CD14-positive monocyte (primary cell): ENCODE results near the gene NOB1. TPM values are rescaled to one million over a fixed set of nuclear protein-coding genes. Genes with fewer than 3 reads are reported as not detected.

Experiments used
- DNase-seq, 3 donors: peaks; one replicate each; pipeline ENCODE4 v3.0.0-alpha.2; 2011 to 2022
- H2AFZ ChIP-seq: 2 replicates; pipeline ENCODE4 v1.6.0; 2012; ENCODE audit warnings: mild to moderate bottlenecking, low read depth, low read length, inconsistent platforms; ENCODE audit not compliant: insufficient read depth, poor library complexity, severe bottlenecking
- H3K27ac ChIP-seq, 2 donors: 1 replicate in 1 of 2; 2 replicates in 1 of 2; pipeline ENCODE4 v1.5.1; 2012 to 2013; ENCODE audit warnings: low read length in 2 of 2, control low read depth in 1 of 2, inconsistent platforms in 1 of 2, low read depth in 1 of 2, mild to moderate bottlenecking in 1 of 2
- H3K27me3 ChIP-seq, 2 donors: one replicate each; pipeline versions ENCODE4 v1.6.0 to v1.6.1; 2011 to 2013; ENCODE audit warnings: low read length in 2 of 2; ENCODE audit not compliant: control insufficient read depth in 2 of 2, insufficient read depth in 2 of 2
- H3K36me3 ChIP-seq, 2 donors: replicated peaks in 1 of 2; 1 replicate in 1 of 2; 2 replicates in 1 of 2; pipeline versions ENCODE4 v1.5.1 to v1.6.1; 2012 to 2013; ENCODE audit warnings: low read length in 2 of 2, control low read depth in 1 of 2, inconsistent platforms in 1 of 2, mild to moderate bottlenecking in 1 of 2; ENCODE audit not compliant: insufficient read depth in 2 of 2, control insufficient read depth in 1 of 2
- H3K4me1 ChIP-seq, 2 donors: 1 replicate in 1 of 2; 2 replicates in 1 of 2; pipeline versions ENCODE4 v1.5.1 to v1.6.1; 2012 to 2013; ENCODE audit warnings: low read length in 2 of 2, control low read depth in 1 of 2, inconsistent platforms in 1 of 2, mild to moderate bottlenecking in 1 of 2, moderate library complexity in 1 of 2; ENCODE audit not compliant: insufficient read depth in 2 of 2, control insufficient read depth in 1 of 2
- H3K4me2 ChIP-seq: replicated peaks from 2 replicates; pipeline ENCODE3; 2012; ENCODE audit warnings: low read length, moderate library complexity, mild to moderate bottlenecking; ENCODE audit not compliant: poor library complexity, severe bottlenecking; ENCODE audit errors: extremely low read depth
- H3K4me3 ChIP-seq, 3 experiments: fragments of 200-600 bp in 1 of 3; sonication (generic) in 1 of 3; replicated peaks in 1 of 3; 1 replicate in 2 of 3; 2 replicates in 1 of 3; pipeline ENCODE4 v1.5.1; 2011 to 2013; ENCODE audit warnings: low read length in 3 of 3, mild to moderate bottlenecking in 3 of 3, control low read depth in 2 of 3, low read depth in 2 of 3, inconsistent platforms in 1 of 3, moderate library complexity in 1 of 3
- H3K79me2 ChIP-seq: 2 replicates; pipeline ENCODE4 v1.6.0; 2012; ENCODE audit warnings: mild to moderate bottlenecking, control low read depth, inconsistent platforms, low read length, moderate library complexity; ENCODE audit not compliant: insufficient read depth
- H3K9ac ChIP-seq: 2 replicates; pipeline ENCODE4 v1.6.0; 2017; ENCODE audit warnings: low read length, mild to moderate bottlenecking; ENCODE audit not compliant: insufficient read depth, poor library complexity, severe bottlenecking
- H3K9me3 ChIP-seq, 2 donors: replicated peaks in 1 of 2; 1 replicate in 1 of 2; 2 replicates in 1 of 2; pipeline versions ENCODE4 v1.5.1 to v1.6.1; 2012 to 2013; ENCODE audit warnings: low read length in 2 of 2, control low read depth in 1 of 2; ENCODE audit not compliant: control insufficient read depth in 1 of 2, insufficient read depth in 1 of 2
- H4K20me1 ChIP-seq: 2 replicates; pipeline ENCODE4 v1.6.0; 2012; ENCODE audit warnings: mild to moderate bottlenecking, low read length, control low read depth, moderate library complexity; ENCODE audit not compliant: insufficient read depth
- H3K27ac Mint-ChIP-seq, 7 donors: one replicate each; pipeline ENCODE4 v1.8.0; 2020; ENCODE audit warnings: mild to moderate bottlenecking in 7 of 7, mixed read lengths in 7 of 7, moderate library complexity in 6 of 7, inconsistent platforms in 2 of 7
- H3K27me3 Mint-ChIP-seq, 3 donors: one replicate each; pipeline ENCODE4 v1.8.0; 2021 to 2022; ENCODE audit warnings: low read depth in 3 of 3, mild to moderate bottlenecking in 3 of 3, mixed read lengths in 3 of 3, moderate library complexity in 3 of 3, inconsistent platforms in 1 of 3
- H3K36me3 Mint-ChIP-seq, 2 donors: one replicate each; pipeline ENCODE4 v1.8.0; 2020; ENCODE audit warnings: mixed read lengths in 2 of 2, inconsistent platforms in 1 of 2, mild to moderate bottlenecking in 1 of 2
- H3K4me1 Mint-ChIP-seq: one replicate; pipeline ENCODE4 v1.8.0; 2020; ENCODE audit warnings: mild to moderate bottlenecking, mixed read lengths
- H3K4me3 Mint-ChIP-seq, 2 donors: one replicate each; pipeline ENCODE4 v1.8.0; 2020; ENCODE audit warnings: mild to moderate bottlenecking in 2 of 2, mixed read lengths in 2 of 2, moderate library complexity in 1 of 2
- H3K9me3 Mint-ChIP-seq, 7 donors: one replicate each; pipeline ENCODE4 v1.8.0; 2020 to 2022; ENCODE audit warnings: mixed read lengths in 7 of 7, mild to moderate bottlenecking in 6 of 7, moderate library complexity in 6 of 7, inconsistent platforms in 2 of 7
- WGBS: methylation state at CpG from one replicate; pipeline ENCODE4 v1.1.5; 2013; ENCODE audit warnings: missing lambda C conversion rate; ENCODE audit not compliant: insufficient coverage; 5-methylcytosine and 5-hydroxymethylcytosine counted together
- intact Hi-C, 2 donors: fragments of 100-400 bp; cut with micrococcal nuclease; formaldehyde crosslinking; loops; one replicate each; pipeline versions ENCODE4 v1.15.0 to v1.15.1; 2023
- polyA plus RNA-seq, 3 donors: library from polyadenylated mRNA; depleted of rRNA in 1 of 3; unstranded in 2 of 3; stranded (reverse) in 1 of 3; fragments of 300-500 nt in 2 of 3; fragments of >200 nt in 1 of 3; fragmentation: Illumina TruSeq in 2 of 3; gene quantifications; 1 replicate in 2 of 3; 2 replicates in 1 of 3; pipeline ENCODE4 v1.2.3, GENCODE V29; 2012 to 2021
- TF ChIP-seq, protein P1 (sequence below): fragments of 200-600 bp; IDR thresholded peaks from one replicate; pipeline ENCODE4 v1.8.0; 2022; ENCODE audit warnings: antibody characterized with exemption, mild to moderate bottlenecking

The NOB1 gene
- polyA plus RNA-seq, 3 donors = 15.7 to 27.5 (median 18.0) TPM

DNA sequence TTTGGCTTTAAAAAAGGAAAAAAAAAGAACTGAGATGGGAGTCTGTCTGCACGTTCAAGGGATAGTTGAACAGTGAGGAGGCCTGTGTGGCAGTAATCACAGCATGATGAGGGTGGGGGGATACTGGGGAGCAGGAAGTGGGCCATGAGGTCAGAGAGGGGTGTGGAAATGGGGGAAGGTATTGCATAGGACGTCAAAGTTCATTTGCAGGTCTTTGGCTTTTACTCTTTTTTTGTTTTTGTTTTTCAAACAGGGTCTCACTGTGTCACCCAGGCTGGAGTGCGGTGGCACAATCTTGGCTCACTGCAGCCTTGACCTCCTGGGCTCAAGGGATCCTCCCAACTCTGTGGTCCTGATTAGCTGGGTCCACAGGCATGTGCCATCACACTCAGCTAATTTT is 26.4 kb upstream of the NOB1 start:
- peaks cover 90% of the 10 kb centered on the region for H4K20me1 ChIP-seq
- intact Hi-C loops = no loop called here
- no peaks in the 10 kb centered on the region for H3K27me3 ChIP-seq
- peaks cover 0 to 2% (median 0%) of the 10 kb centered on the region in 3 donors for H3K27me3 Mint-ChIP-seq
- no peaks in the 10 kb centered on the region for H3K4me1 ChIP-seq
- H3K4me2 ChIP-seq = no peak overlapping the region
- H3K4me3 Mint-ChIP-seq = no peak overlapping the region
- peaks cover 45 to 76% of the 10 kb centered on the region in 2 donors for H3K36me3 ChIP-seq
- no peak overlapping the region for H3K4me3 ChIP-seq
- DNase-seq = no peak
- 90% methylated on average over 2 of the region's 3 CpGs for WGBS
- peaks cover 4% of the 10 kb centered on the region for H3K4me1 Mint-ChIP-seq
- H3K9ac ChIP-seq = no peak overlapping the region
- peak overlapping the region in 3 of 7 donors; percentile 0 to 65 (median 25) for H3K27ac Mint-ChIP-seq
- H3K27ac ChIP-seq = no peak overlapping the region
- H3K79me2 ChIP-seq = peaks cover 83% of the 10 kb centered on the region
- TF ChIP-seq, protein P1, sequence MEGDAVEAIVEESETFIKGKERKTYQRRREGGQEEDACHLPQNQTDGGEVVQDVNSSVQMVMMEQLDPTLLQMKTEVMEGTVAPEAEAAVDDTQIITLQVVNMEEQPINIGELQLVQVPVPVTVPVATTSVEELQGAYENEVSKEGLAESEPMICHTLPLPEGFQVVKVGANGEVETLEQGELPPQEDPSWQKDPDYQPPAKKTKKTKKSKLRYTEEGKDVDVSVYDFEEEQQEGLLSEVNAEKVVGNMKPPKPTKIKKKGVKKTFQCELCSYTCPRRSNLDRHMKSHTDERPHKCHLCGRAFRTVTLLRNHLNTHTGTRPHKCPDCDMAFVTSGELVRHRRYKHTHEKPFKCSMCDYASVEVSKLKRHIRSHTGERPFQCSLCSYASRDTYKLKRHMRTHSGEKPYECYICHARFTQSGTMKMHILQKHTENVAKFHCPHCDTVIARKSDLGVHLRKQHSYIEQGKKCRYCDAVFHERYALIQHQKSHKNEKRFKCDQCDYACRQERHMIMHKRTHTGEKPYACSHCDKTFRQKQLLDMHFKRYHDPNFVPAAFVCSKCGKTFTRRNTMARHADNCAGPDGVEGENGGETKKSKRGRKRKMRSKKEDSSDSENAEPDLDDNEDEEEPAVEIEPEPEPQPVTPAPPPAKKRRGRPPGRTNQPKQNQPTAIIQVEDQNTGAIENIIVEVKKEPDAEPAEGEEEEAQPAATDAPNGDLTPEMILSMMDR = no peak
- H3K9me3 Mint-ChIP-seq = peaks cover under 1 to 5% (median 1%) of the 10 kb centered on the region in 7 donors
- H2AFZ ChIP-seq = no peak overlapping the region
- peaks cover 3 to 4% of the 10 kb centered on the region in 2 donors for H3K9me3 ChIP-seq
- peaks cover 39 to 69% of the 10 kb centered on the region in 2 donors for H3K36me3 Mint-ChIP-seq

- no peak overlapping the region for H3K27ac Mint-ChIP-seq
- DNase-seq = no peak
- peaks cover 12% of the 10 kb centered on the region for H3K4me1 Mint-ChIP-seq
- H4K20me1 ChIP-seq = peaks cover 90% of the 10 kb centered on the region
- no peak overlapping the region for H3K4me3 Mint-ChIP-seq
- H3K4me3 ChIP-seq = no peak overlapping the region
- no CpG with 5 or more reads among the region's 2 CpGs for WGBS
- intact Hi-C loops = no loop called here
- no peaks in the 10 kb centered on the region for H3K27me3 ChIP-seq
- no peak overlapping the region for H3K4me2 ChIP-seq
- peaks cover 0 to 2% (median 0%) of the 10 kb centered on the region in 3 donors for H3K27me3 Mint-ChIP-seq
- H3K36me3 ChIP-seq = peaks cover 38 to 76% of the 10 kb centered on the region in 2 donors
- no peak overlapping the region for H2AFZ ChIP-seq
- H3K9me3 ChIP-seq = peaks cover 12 to 17% of the 10 kb centered on the region in 2 donors
- peaks cover 36 to 66% of the 10 kb centered on the region in 2 donors for H3K36me3 Mint-ChIP-seq
- no peak overlapping the region for H3K9ac ChIP-seq
- TF ChIP-seq, protein P1 = no peak
- H3K9me3 Mint-ChIP-seq = peaks cover 14 to 18% (median 15%) of the 10 kb centered on the region in 7 donors
- H3K27ac ChIP-seq = no peak overlapping the region
- peaks cover 2 to 7% of the 10 kb centered on the region in 2 donors for H3K4me1 ChIP-seq
- H3K79me2 ChIP-seq = peaks cover 91% of the 10 kb centered on the region
Measured at GRCh38 chr16:69779724-69780123, 25.0 kb upstream of the NOB1 start.
